Spleen (tissue), 7 donors: ENCODE measurements around the gene PCK2.

Source experiments
- POLR2A ChIP-seq, 3 donors: fragments of 450-650 bp; IDR thresholded peaks; one replicate each; pipeline ENCODE4 v1.5.1; 2017; ENCODE audit warnings: antibody characterized with exemption in 3 of 3, mild to moderate bottlenecking in 1 of 3
- POLR2AphosphoS5 ChIP-seq, 3 donors: sonication (generic); formaldehyde crosslinking; IDR thresholded peaks; one replicate each; pipeline ENCODE4 v1.5.1; 2017; ENCODE audit warnings: antibody characterized with exemption in 3 of 3
- TF ChIP-seq, protein P1 (sequence below), 11 experiments: fragments of 200-600 bp in 7 of 11; fragments of 450-650 bp in 4 of 11; sonication (generic) in 4 of 11; IDR thresholded peaks in 8 of 11; conservative IDR thresholded peaks in 3 of 11; 1 replicate in 7 of 11; 2 replicates in 4 of 11; pipeline versions ENCODE4 v1.4.0 to v1.8.0; 2016 to 2021; ENCODE audit warnings: antibody characterized with exemption in 11 of 11, inconsistent platforms in 4 of 11, mild to moderate bottlenecking in 1 of 11
- donor health status: DM: no; HTN: no; CAD: no; lungs with moderate emphysema.
- donor health status: DM: no; HTN: no; CAD: no.
- donor health status: DM: no; HTN: no; CAD: no.

DNA sequence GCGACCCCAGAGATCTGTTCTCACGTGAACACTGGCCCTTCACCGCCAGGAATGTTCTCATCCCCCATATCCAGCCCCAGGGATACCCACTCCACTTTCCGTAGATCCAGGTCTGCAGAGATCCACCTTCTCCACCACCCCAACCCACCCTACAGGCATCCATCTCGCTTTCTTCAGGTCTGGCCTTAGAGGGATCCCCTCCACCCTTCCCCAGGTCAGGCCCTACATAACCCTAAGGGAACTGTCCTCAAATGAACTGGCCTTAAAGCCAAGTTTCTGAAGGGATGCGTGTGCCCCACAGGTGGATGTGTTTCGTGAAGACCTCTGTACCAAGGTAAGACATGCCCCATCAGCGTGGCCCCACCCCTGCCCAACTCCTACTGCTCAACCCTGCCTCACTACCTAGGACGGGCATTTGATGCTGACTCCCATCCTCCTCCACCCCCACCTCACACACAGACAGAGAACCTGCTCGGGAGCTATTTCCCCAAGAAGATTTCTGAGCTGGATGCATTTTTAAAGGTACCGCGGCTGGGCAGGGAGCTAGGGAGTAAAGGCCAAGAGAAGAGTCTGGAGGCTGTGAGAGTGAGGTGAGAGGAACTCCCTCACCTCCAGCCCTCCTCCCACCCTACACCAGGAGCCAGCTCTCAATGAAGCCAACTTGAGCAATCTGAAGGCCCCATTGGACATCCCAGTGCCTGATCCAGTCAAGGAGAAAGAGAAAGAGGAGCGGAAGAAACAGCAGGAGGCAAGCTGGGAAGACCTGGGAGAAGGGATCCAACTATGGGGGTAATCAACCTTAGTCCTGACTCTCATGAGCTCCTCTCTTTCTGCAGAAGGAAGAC, 42.8 kb downstream of the PCK2 start:
- no peak for TF ChIP-seq POLR2AphosphoS5 (IDR thresholded peaks at IDR 0.05)
- TF ChIP-seq, protein P1, sequence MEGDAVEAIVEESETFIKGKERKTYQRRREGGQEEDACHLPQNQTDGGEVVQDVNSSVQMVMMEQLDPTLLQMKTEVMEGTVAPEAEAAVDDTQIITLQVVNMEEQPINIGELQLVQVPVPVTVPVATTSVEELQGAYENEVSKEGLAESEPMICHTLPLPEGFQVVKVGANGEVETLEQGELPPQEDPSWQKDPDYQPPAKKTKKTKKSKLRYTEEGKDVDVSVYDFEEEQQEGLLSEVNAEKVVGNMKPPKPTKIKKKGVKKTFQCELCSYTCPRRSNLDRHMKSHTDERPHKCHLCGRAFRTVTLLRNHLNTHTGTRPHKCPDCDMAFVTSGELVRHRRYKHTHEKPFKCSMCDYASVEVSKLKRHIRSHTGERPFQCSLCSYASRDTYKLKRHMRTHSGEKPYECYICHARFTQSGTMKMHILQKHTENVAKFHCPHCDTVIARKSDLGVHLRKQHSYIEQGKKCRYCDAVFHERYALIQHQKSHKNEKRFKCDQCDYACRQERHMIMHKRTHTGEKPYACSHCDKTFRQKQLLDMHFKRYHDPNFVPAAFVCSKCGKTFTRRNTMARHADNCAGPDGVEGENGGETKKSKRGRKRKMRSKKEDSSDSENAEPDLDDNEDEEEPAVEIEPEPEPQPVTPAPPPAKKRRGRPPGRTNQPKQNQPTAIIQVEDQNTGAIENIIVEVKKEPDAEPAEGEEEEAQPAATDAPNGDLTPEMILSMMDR (IDR thresholded peaks at IDR 0.05 in 8 of 11, conservative IDR thresholded peaks at IDR 0.05 in 3 of 11): no peak
- no peak for TF ChIP-seq POLR2A (IDR thresholded peaks at IDR 0.05)
